H1 (cell line): ENCODE data around the gene P3H3. TPM values are rescaled to one million over a fixed set of nuclear protein-coding genes. Genes with fewer than 3 reads are reported as not detected.

Source experiments
- BCL11A ChIP-seq, 2 experiments: IDR thresholded peaks; one replicate each; pipeline ENCODE4 v1.6.1; 2011; ENCODE audit warnings: low read depth in 2 of 2, low read length in 2 of 2, mild to moderate bottlenecking in 2 of 2
- CHD7 ChIP-seq: fragments of 300-600 bp; sonication (generic); IDR thresholded peaks from 2 replicates; pipeline ENCODE4 v1.7.1; 2012; ENCODE audit warnings: low read length, moderate library complexity, mild to moderate bottlenecking, inconsistent platforms; ENCODE audit not compliant: insufficient replicate concordance
- CTCF ChIP-seq, 3 experiments: IDR thresholded peaks; 1 replicate in 2 of 3; 2 replicates in 1 of 3; pipeline versions ENCODE4 v1.5.1 to v1.6.1; 2011; ENCODE audit warnings: low read length in 3 of 3, mild to moderate bottlenecking in 3 of 3, inconsistent platforms in 2 of 3, low read depth in 1 of 3, moderate library complexity in 1 of 3; ENCODE audit not compliant: insufficient read depth in 1 of 3; ENCODE audit errors: control extremely low read depth in 1 of 3
- HDAC2 ChIP-seq, 2 experiments: fragments of 300-600 bp in 1 of 2; sonication (generic) in 1 of 2; IDR thresholded peaks; 2 replicates each; pipeline ENCODE4 v1.6.1; 2011 to 2012; ENCODE audit warnings: low read depth in 2 of 2, low read length in 2 of 2, mild to moderate bottlenecking in 2 of 2, moderate library complexity in 2 of 2, borderline replicate concordance in 1 of 2, inconsistent platforms in 1 of 2
- RAD21 ChIP-seq, 2 experiments: IDR thresholded peaks in 1 of 2; conservative IDR thresholded peaks in 1 of 2; 2 replicates each; pipeline ENCODE4 v1.6.1; 2011; ENCODE audit warnings: low read depth in 2 of 2, low read length in 2 of 2, improper control_type of control experiment in 1 of 2, inconsistent platforms in 1 of 2, mild to moderate bottlenecking in 1 of 2, moderate library complexity in 1 of 2
- SIRT6 ChIP-seq: IDR thresholded peaks from one replicate; pipeline ENCODE4 v1.7.1; 2012; ENCODE audit warnings: low read length, inconsistent platforms
- SRF ChIP-seq: IDR thresholded peaks from 2 replicates; pipeline ENCODE4 v1.6.1; 2011; ENCODE audit warnings: mild to moderate bottlenecking, low read depth, low read length, moderate library complexity
- ZNF274 ChIP-seq: IDR thresholded peaks from 2 replicates; pipeline ENCODE4 v1.7.0; 2012; ENCODE audit warnings: low read length, borderline replicate concordance; ENCODE audit errors: extremely low read depth
- polyA plus RNA-seq, 7 experiments: library from polyadenylated mRNA; depleted of rRNA in 3 of 7; stranded (reverse) in 5 of 7; unstranded in 2 of 7; fragments of >200 nt in 5 of 7; fragments of 200-250 nt in 2 of 7; gene quantifications; 1 replicate in 5 of 7; 2 replicates in 1 of 7; 4 replicates in 1 of 7; pipeline versions ENCODE4 v1.2.1 to v1.2.3, GENCODE V29; 2011 to 2013; ENCODE audit warnings: missing spikeins in 2 of 7, mixed read lengths in 2 of 7
- total RNA-seq: library from RNA; stranded (reverse); fragmentation: NEBNext Ultra II Directional; extraction: Animal tissue kit (Norgen Biotek cat#: 25700); gene quantifications from 2 replicates; pipeline ENCODE4 v1.2.1, GENCODE V29; 2021

Gene P3H3
- total and polyA plus RNA-seq, 2 of the 8 experiments (the other 6 are each of a cell fraction or from before 2014, with no cell fraction given): 22.9 to 43.5 TPM

- TF ChIP-seq CHD7: no peak
- no peak for TF ChIP-seq BCL11A (IDR thresholded peaks at IDR 0.05; ENCODE audit: low read depth in 2 of 2, low read length in 2 of 2)
- no peak for TF ChIP-seq CTCF (IDR thresholded peaks at IDR 0.05; ENCODE audit: control extremely low read depth in 1 of 3, insufficient read depth in 1 of 3, low read depth in 1 of 3, low read length in 3 of 3)
- no peak for TF ChIP-seq RAD21 (IDR thresholded peaks at IDR 0.05 in 1 of 2, conservative IDR thresholded peaks at IDR 0.05 in 1 of 2; ENCODE audit: low read depth in 2 of 2, low read length in 2 of 2)
- no peak for TF ChIP-seq ZNF274
- TF ChIP-seq SRF: no peak
- no peak for TF ChIP-seq HDAC2 (IDR thresholded peaks at IDR 0.05; ENCODE audit: borderline replicate concordance in 1 of 2, low read depth in 2 of 2, low read length in 2 of 2)
- TF ChIP-seq SIRT6: no peak
Measured at GRCh38 chr12:6849427-6849826, 21.2 kb downstream of the P3H3 start (continued).
